HepG2 (cell line): ENCODE measurements around the gene KLHL18. TPM values are rescaled to one million over a fixed set of nuclear protein-coding genes. Genes with fewer than 3 reads are reported as not detected.
A peak's percentile ranks its signal among the peaks of the same experiment; 100 is the strongest.

ENCODE experiments used
- PAX8 ChIP-seq: sonication (generic); formaldehyde crosslinking; IDR thresholded peaks from 2 replicates; pipeline ENCODE4 v1.8.0; 2022; ENCODE audit warnings: mild to moderate bottlenecking, missing genetic modification reagents, borderline replicate concordance
- SUZ12 ChIP-seq: fragments of 150-350 bp; IDR thresholded peaks from 2 replicates; pipeline ENCODE4 v1.6.1; 2014; ENCODE audit warnings: low read depth, low read length
- ZFY ChIP-seq: sonication (generic); formaldehyde crosslinking; IDR thresholded peaks from 2 replicates; pipeline ENCODE4 v1.4.0; 2020; ENCODE audit warnings: missing genetic modification reagents
- ZKSCAN5 ChIP-seq: sonication (generic); formaldehyde crosslinking; IDR thresholded peaks from 2 replicates; pipeline ENCODE4 v1.5.1; 2020; ENCODE audit warnings: mild to moderate bottlenecking, missing genetic modification reagents
- ZNF546 ChIP-seq: sonication (generic); formaldehyde crosslinking; conservative IDR thresholded peaks from 2 replicates; pipeline ENCODE4 v1.8.1; 2023; ENCODE audit warnings: mild to moderate bottlenecking, missing genetic modification reagents
- ZNF562 ChIP-seq: sonication (generic); formaldehyde crosslinking; IDR thresholded peaks from 2 replicates; pipeline ENCODE4 v1.8.0; 2022; ENCODE audit warnings: missing genetic modification reagents, borderline replicate concordance
- ZNF678 ChIP-seq: sonication (generic); formaldehyde crosslinking; IDR thresholded peaks from 2 replicates; pipeline ENCODE4 v1.4.0; 2020; ENCODE audit warnings: mild to moderate bottlenecking, missing genetic modification reagents
- ZSCAN21 ChIP-seq: sonication (generic); formaldehyde crosslinking; IDR thresholded peaks from 2 replicates; pipeline ENCODE4 v1.8.0; 2022; ENCODE audit warnings: mild to moderate bottlenecking, missing genetic modification reagents, moderate library complexity, borderline replicate concordance
- polyA plus RNA-seq, 8 experiments: library from polyadenylated mRNA; depleted of rRNA in 3 of 8; stranded (reverse) in 7 of 8; unstranded in 1 of 8; fragments of >200 nt; fragmentation: Illumina TruSeq in 4 of 8; extraction: Trizol in 4 of 8; gene quantifications; 2 replicates each; pipeline versions ENCODE4 v1.2.1 to v1.2.3, GENCODE V29; 2011 to 2016; ENCODE audit warnings: low read depth in 4 of 8, missing spikeins in 1 of 8, mixed read lengths in 1 of 8; ENCODE audit not compliant: insufficient read depth in 1 of 8
- total RNA-seq, 5 experiments: library from RNA; depleted of rRNA; stranded (reverse); fragments of >200 nt; fragmentation: Illumina TruSeq; extraction: Trizol; gene quantifications; 2 replicates each; pipeline ENCODE4 v1.2.3, GENCODE V29; 2016; ENCODE audit warnings: low read depth in 1 of 5
- TF ChIP-seq, protein P1 (sequence below): sonication (generic); formaldehyde crosslinking; IDR thresholded peaks from 2 replicates; pipeline ENCODE4 v1.4.0; 2020; ENCODE audit warnings: missing genetic modification reagents, borderline replicate concordance
- TF ChIP-seq, protein P2 (sequence below): sonication (generic); formaldehyde crosslinking; IDR thresholded peaks from 2 replicates; pipeline ENCODE4 v1.8.1; 2023; ENCODE audit warnings: mild to moderate bottlenecking, missing genetic modification reagents, borderline replicate concordance
- TF ChIP-seq, protein P3 (sequence below): sonication (generic); formaldehyde crosslinking; IDR thresholded peaks from 2 replicates; pipeline ENCODE4 v1.4.0; 2020; ENCODE audit warnings: missing genetic modification reagents, mild to moderate bottlenecking, borderline replicate concordance

Gene KLHL18
- total and polyA plus RNA-seq, 2 of the 13 experiments (the other 11 are each of a cell fraction or from before 2014, with no cell fraction given), result 17.5 to 18.8 TPM

DNA sequence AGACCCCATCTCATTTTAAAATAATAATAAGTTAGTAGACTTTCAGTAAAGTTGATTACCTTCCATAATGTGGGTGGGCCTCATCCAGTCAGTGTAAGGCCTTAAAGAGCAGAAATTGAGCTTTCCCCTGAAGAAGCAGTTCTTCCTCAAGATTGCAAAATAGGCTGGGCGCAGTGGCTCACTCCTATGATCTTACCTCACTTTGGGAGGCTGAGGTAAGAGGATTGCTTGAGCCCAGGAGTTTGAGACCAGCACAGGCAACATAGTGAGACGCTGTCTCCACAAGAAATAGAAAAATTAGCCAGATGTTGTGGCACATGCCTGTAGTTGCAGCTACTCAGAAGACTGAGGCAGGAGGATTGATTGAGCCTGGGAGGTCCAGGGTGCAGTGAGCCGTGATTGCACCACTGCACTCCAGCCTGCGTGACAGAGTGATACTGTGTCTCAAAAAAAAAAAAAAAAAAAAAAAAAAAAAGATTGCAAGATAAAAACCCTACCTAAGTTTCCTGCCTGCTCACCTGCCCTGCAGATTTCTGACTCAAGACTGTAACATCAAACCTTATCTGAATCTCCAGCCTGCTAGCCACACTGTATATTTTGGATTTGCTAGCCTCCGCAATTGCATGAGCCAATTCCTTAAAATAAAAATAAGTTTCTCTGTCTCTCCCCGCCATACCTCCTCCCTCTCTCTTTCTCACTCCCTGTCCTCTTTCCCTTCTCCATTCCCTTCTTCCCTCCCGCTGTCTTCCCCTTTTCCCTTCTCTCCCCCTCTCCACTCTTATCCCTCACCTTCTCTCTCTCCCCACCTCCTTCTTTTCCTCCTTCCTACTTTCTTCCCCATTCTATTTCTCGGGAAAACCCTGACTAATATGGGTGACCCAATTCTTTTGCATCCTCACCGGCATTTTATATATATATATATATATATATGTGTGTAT, 16.9 kb downstream of the KLHL18 start (continued):
- TF ChIP-seq, protein P1, sequence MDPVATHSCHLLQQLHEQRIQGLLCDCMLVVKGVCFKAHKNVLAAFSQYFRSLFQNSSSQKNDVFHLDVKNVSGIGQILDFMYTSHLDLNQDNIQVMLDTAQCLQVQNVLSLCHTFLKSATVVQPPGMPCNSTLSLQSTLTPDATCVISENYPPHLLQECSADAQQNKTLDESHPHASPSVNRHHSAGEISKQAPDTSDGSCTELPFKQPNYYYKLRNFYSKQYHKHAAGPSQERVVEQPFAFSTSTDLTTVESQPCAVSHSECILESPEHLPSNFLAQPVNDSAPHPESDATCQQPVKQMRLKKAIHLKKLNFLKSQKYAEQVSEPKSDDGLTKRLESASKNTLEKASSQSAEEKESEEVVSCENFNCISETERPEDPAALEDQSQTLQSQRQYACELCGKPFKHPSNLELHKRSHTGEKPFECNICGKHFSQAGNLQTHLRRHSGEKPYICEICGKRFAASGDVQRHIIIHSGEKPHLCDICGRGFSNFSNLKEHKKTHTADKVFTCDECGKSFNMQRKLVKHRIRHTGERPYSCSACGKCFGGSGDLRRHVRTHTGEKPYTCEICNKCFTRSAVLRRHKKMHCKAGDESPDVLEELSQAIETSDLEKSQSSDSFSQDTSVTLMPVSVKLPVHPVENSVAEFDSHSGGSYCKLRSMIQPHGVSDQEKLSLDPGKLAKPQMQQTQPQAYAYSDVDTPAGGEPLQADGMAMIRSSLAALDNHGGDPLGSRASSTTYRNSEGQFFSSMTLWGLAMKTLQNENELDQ (CRISPR knock-in tag), result no peak
- TF ChIP-seq, protein P2, sequence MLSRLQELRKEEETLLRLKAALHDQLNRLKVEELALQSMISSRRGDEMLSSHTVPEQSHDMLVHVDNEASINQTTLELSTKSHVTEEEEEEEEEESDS (CRISPR knock-in tag), result no peak
- no peak for TF ChIP-seq ZFY (CRISPR knock-in tag)
- no peak for TF ChIP-seq PAX8 (CRISPR knock-in tag)
- no peak for TF ChIP-seq ZNF562 (CRISPR knock-in tag)
- TF ChIP-seq ZNF678, result no peak
- no peak for TF ChIP-seq ZSCAN21 (CRISPR knock-in tag)
- no peak for TF ChIP-seq ZKSCAN5 (CRISPR knock-in tag)
- TF ChIP-seq, protein P3, sequence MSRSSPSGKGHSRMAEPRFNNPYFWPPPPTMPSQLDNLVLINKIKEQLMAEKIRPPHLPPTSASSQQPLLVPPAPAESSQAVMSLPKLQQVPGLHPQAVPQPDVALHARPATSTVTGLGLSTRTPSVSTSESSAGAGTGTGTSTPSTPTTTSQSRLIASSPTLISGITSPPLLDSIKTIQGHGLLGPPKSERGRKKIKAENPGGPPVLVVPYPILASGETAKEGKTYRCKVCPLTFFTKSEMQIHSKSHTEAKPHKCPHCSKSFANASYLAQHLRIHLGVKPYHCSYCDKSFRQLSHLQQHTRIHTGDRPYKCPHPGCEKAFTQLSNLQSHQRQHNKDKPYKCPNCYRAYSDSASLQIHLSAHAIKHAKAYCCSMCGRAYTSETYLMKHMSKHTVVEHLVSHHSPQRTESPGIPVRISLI, result peak; percentile 74
- TF ChIP-seq SUZ12, result no peak
- no peak for TF ChIP-seq ZNF546 (CRISPR knock-in tag)
